Breast epithelium (tissue), 3 donors: ENCODE data around the gene EIF4ENIF1.
"Not testable (repeated sequence)": the region's sequence is repeated elsewhere in the genome, so short reads cannot be mapped to it uniquely, and the experiment has no call there.

ENCODE experiments used
- CTCF ChIP-seq, 3 donors: fragments of 450-650 bp; IDR thresholded peaks; one replicate each; pipeline ENCODE4 v1.5.1; 2016 to 2017; ENCODE audit warnings: antibody characterized with exemption in 3 of 3, mild to moderate bottlenecking in 3 of 3, moderate library complexity in 3 of 3
- POLR2AphosphoS5 ChIP-seq, 3 donors: sonication (generic); formaldehyde crosslinking; IDR thresholded peaks; one replicate each; pipeline ENCODE4 v1.6.1; 2017; ENCODE audit warnings: antibody characterized with exemption in 3 of 3

- TF ChIP-seq POLR2AphosphoS5, CTCF (IDR thresholded peaks at IDR 0.05): not testable (repeated sequence)
Measured at GRCh38 chr22:31524132-31524531, 34.5 kb upstream of the EIF4ENIF1 start.
